HG03439 (cell line): Measurements from ENCODE around the gene MRPL14.

ENCODE experiments used
- ATAC-seq: cut with Tn5 transposase; IDR thresholded peaks from one replicate; pipeline ENCODE4 v1.9.1; 2021; ENCODE audit warnings: mild to moderate bottlenecking, moderate library complexity; ENCODE audit not compliant: unreplicated experiment

The MRPL14 gene

DNA sequence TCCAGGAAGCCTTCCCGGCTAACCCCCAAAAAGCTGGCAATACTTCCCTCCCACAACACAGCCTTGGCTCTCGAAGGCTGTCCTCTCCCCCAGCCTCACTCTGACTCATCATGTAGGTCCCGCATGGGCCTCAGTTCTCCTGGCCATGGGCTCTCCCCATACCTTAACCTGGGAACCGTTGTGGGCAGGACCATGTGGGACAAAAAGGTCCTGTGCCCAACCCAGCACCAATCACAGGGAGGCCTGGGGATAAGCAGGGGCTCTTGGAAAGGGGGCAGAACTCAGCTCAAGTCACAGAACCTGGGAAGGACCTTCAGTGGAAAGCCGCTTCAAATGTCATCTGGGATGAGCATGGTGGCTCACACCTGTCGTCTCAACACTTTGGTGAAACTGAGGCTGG is 45.5 kb downstream of the MRPL14 start:
- no peak for ATAC-seq

DNA sequence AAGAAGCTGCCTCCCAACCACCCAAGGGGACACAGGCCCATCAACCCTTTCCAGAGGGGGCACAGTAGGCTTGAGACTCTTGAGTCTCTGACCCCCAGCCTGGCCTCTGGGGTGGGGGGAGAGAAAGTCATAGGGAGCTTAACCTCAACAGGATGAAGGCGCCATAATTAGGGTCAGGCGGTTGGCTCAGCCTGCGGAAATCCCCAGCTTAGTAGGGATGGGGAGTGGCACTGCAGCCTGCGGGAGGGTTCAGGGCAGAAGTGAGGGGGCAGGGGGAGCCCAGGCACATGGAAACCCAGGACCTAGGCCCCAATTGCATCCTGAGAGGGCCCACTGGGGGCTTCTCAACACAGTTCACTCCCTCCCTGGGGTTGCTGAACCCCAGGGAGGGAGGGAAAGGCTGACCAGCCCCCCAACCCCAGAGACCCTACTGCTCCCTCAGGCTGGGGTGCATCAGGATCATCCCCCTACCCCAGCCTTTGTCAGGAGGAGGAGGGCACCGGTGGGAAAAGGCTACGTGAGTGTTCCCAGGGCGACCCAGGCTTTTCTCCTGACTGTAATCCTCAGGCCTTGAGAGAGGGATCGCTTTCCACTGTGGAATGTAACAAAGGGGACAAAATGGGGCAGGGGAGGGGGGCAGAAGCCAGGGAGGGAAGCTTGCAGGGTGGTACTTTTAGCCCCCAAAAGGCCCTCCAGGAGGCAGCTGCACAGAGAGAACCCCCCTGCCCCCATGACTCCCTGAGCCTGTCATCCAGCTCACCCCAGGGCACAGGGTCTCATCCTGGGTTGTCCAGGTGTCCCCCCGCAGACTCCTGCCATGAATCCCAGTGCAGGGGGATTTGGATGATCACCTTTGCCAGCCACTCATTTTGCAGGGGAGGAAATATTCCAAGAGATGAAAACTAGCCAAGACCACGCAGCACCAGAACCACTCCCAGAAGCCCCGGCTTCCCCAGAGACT is 46.4 kb downstream of the MRPL14 start:
- no peak for ATAC-seq

DNA sequence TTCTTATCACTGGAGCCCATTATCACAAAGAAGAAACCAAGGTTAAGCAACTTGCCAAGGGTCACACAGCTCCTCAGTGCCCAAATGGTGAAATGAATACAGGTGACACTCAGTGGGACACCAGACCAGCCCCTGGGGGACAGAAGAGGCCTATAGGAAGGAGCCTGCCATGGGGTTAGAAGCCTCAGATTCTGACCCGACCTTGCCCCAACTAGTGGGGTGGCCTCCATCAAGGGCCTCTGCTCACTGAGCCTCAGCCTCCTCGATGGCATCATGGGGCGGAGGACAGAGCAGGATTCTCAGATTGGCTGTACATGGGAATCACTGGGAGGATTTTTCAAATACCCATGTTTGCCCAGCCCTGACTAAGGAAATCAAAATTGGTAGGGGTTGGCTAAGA is 47.6 kb downstream of the MRPL14 start:
- ATAC-seq = no peak

DNA sequence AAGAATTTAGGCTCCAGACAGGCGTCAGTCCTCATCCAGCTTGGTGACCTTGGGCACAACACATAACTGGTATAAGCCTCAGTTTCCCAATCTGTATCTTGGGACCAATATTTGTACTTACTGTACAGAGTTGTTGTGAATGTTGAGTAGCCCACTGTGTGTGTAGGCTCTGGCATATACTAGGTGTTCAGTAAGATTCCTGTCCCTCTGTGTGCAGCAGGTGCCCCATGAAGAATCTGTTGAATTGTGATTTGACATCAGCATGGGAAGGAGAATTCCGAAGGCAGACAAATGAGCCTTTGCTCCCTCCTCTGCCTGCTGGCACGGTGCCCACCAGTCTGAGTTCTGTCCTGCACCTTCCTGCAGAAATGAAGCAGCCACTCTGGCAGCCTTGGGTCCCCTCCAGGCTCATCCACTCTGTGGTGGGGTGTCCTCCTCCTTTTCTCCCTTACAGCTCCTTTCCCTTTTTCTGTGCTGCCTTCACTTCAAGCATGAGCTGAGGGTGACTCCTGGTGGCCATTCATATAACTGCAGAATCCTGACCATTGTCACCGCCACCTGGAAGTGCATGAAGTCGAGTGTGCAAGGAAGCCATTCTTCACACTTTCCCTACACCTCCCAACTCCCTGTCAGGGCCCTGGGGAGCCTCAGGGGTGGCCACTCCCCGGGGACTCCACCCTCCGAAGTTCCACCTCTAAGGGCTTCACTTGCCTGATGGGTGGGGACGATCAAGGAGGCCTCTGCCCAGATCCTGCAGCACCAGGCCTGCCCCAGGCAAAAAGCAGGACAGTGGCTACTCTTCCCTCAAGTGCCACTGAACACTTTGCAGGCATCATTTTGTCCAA is 48.2 kb downstream of the MRPL14 start:
- ATAC-seq = no peak

DNA sequence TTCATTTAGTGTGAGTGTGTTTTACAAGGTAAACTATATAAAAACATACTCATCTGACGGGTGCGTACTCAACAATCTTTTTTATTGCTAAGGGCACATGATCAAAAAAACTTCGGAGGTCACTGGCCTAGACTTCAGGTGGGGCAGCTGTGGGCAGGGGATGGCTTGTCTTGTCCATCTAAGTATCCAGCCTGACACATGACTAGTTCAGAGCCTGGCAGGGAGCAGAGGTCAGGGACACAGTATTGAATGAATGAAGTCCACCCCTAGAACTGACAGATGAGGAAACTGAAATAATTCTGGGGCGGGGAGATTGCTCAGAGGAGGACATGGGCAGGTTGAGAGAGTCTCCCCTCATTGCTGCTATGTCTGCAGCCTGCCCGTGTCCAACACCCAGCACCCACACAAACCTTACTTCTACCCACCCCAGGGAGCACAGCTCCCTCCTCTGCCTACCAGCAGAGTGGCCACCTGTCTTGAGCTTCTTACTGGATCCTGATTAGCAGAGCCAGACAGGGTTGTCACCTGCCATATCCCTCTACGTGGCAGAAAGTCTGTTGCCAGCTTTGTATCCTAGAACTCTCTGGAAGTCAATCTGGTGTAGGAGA is 48.9 kb downstream of the MRPL14 start:
- ATAC-seq = no peak

DNA sequence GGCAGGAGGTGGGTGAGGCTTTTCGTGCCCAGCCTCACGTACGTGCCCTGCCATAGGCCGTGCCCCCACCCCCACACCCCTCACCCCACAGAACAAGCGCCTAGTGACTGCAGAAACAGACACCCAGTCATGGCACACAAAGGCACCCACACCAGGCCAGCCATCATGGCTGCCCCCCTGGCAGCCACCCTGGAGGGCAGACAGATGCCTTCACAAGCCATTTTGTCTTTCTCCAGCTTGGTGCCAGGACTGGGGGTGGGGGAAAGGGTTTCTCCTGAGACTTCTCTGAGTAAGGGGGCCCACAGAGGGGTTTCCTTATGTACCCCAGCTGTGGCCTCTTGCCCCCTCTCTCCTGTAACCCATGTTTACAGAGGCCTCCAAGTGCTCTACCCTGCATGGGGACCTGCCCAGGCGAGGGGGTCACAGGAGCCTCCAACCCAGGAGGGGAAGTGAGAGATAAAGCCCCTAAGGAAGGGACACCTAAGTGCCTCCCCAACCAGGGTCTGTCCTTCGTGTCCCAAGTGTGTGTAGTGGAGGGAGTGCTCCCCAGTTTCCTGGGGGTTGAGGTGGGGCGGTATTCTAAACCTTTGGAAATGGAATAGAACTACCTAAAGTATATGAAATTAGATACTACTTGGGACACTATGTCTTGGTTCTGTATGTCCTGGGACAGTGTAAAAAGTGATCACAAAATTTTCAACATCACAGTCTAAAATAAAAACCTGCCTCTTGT is 49.9 kb downstream of the MRPL14 start:
- no peak for ATAC-seq

DNA sequence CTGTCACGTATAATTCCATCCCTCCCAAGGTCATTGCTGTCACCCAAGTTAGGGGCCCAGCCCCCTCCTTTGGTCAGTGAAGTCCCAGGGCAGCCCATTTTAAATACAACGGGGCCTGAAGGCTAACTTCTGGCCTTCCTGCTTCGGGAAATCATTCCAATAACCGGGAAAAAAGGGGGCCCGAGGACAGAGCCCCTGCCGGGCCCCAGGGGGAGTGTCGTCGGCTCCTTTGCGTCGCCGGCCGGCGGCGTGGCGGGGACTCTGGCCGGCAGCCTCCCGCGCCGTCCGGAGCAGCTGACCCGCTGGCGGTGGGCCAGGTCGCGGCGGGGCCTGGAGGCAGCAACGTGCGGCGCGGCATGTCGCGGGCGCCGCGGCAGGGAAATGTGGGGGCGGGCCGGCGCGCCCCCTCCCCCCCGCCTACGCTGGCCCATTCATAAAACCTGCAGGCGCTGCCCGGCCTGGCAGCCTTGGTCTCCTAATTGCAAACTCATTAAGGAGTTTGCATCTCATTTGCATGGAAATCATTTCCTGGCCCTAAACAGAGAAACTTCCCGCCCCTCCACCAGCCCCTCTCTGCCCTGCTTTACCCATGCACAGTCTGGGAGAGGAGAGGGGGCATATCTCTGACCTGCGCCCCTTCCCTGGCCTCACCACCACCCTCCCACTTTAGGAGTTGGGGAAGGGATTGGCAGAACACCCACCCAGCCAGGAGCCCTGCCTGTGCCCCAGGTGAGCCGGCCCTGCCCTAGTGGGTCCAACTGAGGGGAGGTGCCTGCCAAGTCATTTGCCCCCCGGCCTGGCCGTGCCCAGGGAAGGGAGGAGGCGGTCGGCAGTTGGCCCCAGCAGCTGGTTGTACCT is 50.7 kb downstream of the MRPL14 start:
- no peak for ATAC-seq

DNA sequence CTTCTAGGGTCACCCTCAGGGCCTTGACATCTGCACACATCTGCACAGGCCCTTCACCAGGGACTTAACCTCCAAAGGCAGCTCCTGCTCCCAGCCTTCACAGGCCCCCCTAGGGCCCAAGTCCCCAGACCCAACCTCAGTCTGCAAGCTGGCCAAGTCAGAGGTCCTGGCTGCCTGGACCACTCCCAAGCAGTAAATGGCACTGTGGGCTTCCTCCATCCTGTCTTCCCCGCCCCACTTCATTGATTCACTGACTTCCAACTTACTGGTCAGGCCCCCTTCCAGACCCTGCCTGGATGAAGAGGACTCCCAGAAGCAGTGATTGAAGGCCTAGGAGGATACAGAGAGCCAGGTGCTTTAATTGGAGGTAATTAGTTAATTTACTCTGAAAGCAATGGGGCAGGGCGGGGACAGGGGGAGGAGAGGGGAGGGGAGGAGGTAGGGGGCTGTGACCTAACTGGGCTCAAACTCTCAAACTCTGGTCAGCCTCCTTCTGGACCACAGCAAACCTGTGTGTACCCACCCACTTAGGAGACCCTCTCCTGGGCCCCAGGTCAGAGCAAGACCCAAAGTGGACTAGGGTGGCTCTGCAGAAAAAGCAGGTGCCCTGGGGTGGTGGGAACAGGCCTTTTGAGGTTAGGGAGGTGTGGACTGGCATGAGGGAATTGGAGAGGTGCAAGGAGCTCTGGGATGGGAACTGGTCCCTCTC is 51.5 kb downstream of the MRPL14 start:
- no peak for ATAC-seq

DNA sequence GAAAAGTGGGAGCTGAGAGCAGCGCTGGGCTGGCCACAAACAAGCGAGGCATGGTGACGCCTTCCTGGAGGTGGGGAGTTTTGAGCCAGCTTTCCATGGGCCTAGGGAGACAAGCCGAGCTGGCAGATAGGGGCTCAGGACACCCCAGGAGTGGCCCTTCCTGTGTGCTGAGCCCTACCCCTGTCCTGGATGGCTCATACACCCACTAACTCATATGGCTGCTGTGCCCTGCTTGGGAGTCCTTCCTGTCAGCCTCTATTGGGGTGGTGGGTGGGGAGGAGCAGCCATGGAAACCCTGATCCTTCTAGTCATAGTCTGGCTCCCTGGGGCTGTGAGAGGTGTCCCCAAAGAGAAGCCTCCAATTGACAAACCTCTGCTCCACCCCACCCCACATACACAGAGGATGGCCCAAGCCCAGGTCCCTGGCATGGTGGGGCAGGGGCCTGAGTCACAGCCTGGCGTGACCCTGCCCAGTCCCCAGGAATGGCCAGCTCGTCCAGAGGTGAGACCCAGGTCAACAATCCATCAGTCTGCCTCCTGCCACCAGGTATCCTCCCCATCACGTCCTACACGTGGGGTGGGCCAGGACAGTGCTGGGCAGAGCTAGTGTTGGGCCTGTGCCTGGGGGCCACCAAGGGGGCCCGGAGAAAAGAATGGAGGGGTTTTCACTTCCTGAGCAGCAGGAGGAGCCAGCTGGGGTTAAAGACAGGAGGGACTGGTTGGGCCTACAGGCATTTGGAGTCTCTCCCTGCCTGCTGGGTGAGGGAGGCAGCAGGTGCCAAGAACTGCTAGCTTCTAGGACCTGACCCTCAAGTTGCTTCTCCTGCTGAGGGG is 52.2 kb downstream of the MRPL14 start:
- ATAC-seq = peak; percentile 2

DNA sequence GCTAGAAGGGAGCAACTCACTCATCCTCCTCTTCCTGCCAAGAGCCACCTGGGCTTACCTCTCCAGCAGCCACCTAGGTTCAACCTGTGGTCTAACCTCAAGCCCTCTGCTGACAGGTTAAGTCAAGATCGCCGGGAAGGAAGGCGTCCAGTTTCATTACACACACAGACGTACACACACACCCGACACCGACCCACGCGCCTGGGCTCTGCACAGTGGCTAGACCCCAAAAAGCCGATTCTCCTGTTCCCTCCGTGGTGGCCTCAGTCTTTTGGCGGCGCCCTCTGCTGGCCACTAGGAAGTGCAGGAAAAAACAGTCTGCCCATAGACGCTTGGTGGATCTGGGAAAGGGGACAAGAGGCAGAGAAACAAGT is 52.8 kb downstream of the MRPL14 start:
- ATAC-seq = peak; percentile 39

DNA sequence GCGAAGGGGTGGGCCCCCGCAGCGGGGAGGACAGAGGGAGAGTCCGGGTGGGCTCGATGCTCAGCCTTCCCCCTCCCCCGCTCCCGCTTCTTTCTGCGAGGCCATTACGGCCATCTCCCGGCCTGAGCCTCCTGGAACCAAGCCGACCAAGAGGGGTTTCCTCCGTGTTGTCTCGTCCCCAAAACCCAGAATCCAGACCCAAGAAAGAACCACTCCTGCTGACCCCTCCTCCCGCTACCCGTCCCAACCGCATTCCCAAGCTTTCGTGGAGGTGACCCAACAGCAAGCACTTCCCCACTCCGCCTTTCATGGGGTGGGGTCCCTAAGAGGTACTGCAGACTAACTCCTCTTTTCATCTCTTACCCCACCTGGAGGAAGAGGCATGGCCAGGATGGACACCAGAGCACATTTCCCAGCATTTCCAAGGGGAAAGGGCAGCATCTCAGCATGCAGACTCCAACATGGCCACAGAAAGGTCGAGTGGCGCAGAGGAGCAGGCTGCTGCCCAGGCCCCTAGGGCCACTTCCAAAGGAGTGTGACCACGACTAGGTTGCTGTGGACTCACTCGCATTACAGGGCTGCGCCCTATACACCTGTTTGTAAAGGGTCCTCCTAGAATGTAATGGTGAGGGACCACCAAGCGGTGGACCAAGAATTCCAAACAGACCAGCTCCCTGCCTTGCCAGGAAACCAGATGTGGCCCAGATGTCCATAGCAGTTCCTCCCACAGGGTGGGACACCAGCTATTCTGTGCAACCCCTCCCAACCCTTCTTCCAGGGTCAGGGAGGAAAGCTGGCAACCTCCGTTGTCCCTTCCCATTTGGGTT is 53.4 kb downstream of the MRPL14 start:
- peak; percentile 11 for ATAC-seq

DNA sequence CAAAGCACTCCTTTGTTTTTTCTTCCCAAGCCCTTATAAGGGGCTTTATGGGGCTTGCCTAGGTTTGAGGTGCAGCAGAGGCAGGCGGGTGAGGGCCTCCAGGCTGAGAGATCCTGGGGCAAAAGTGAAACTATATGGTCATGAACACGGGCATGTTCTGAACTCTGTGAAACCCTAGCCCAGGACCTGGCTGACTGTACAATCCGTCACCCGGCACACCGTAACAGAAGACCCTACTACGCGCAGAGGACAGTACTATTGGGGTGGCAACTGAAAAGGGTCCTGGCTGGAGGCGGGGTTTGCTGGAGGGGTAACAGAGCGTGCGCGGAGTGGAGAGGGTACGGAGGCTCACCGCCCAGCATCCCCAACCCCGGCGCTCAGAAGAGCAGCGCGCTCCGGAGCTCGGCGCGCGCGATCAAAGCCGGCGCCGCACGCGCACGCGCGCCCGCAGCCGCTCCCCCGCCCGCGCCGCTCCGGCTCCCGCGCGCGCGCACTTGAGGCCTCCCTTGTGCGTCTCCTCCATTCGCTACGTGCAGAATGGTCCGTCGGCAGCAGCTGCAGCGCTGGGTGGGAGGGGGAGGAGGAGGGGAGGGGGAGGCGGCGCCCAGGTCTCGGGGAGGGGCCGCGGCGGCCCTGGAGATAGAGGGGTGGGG is 54.2 kb downstream of the MRPL14 start:
- peak; percentile 58 for ATAC-seq

DNA sequence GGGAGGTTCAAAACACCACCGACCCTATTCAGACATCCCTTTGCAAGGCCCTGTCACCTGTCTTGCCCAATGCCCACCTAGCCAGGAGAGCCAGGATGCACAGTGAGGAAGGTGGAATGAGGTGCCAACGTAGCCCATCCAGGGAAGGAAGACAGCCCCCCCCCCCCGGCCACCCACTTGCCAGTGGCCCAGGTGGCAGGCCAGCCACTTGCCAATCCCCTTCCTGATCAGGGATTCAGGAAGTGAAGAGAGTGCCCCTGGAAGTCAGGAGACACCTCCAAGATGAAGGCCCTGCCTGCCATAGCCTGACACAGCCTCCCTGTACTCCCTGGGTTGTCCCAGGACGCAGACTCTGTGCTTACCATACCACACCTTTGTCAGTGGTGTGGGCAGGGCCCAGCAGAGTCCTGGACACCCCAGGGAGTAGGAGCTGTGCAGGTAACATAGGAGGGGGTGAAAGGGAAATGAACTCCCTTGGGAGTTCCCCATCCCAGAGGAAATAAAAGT is 54.7 kb downstream of the MRPL14 start:
- no peak for ATAC-seq

DNA sequence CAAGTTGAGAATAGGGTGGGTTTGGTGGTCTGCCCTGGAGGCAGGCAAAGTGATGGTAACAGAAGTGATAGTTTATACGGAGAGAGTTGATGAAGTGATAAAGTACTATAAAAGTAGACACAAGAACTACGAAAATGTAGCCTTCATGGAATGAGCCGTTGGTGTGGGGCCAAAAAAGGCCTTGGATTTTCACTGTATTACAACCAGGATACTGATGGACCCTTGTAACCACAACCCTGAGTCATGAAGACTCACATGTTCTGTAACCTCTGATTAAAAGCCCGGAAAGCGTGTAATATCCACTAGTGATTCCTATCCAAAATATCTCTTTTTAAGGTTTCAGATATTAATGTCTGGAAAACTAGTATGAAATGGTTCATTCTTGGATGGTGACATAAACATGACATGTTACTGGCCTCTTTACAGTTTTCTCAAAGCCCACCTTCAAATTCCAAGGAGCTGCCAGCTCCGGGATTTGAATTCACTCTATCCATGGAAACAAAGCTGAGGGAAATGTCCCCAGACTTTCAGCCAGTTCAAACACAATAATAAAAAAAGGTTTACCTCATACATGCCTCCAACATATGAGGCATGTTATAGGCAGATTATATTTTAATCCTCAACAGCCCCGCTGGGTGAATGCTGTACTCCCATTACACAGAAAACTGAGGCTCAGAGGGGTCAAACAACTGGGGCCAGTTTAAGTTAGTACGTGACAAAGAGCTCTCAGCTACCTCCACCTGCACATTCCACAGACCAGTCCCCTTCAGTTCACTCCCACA is 55.4 kb downstream of the MRPL14 start:
- ATAC-seq = no peak

DNA sequence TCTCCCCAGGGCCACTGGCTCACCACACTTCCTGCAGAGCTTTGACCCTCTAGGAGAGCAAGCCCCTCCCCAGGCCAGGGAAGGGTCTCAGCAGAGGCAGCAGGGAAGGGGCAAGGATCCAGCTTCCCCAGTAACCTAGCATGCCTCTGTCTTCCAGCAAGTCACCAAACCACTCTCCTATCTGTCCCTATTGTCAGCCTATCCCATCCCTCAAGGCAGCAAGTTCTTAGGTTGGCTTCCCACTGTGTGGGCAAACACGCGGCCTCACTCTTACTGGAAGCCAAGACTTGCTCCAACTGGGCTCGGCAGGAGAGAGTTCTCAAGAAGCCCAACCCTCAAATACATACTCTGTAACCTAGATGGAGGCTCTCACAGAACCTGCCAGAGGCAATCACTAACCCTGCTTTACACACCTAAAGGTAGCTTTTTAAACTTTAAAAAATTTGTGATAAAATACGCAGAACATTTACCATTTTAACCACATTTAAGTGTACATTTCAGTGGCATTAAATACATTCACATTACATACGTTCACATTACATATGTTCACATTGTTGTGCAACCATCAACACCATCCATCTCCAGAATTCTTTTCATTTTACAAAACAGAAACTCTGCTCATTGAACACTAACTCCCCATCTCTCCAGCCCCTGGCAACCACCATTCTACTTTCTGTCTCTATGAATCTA is 58.5 kb downstream of the MRPL14 start:
- no peak for ATAC-seq
